Measurements from ENCODE around the gene ADRA2C. TPM values are rescaled to one million over a fixed set of nuclear protein-coding genes. Genes with fewer than 3 reads are reported as not detected.

ADRA2C gene
- total and polyA plus RNA-seq, 12 donors = 1.1 to 34.0 (median 5.3) TPM

DNA sequence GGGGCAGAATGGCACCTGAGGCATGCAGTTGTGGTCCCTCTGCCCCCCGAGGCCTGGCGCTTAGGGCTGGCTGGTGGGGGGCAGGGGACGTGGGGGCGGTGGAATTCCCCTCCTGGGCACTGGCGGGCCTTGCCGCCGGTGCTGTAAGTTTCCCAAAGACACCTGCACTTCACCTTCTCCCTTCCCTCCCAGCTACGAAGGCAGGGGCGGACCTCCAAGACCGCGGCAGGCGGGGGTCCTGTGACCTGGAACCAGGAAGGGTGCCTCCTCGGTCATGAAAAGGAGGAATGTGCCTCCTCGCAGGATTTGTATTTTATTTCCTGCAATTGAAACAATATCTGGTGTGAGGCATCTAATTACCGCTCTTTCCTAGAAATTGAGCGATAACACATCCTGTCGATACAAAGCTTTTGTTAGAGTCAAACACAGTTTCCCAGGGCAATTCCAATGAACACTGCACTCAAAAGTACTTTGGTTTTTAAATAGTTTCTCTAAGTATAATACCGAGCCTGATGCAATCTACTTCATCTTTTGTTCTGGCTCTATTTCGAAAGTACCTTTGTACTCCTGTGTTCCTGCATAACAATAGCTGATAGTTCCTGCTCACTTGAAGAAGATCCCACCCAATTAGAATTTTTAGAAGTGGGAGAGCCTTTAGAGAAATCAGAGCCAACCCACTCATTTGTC is 12.3 kb upstream of the ADRA2C start:
- intact Hi-C loops (cut with DNase I) = no loop called here
- Histone ChIP-seq H3K4me1 (replicated peaks in 1 of 2) (no peaks in the 10 kb centered on the region), H3K27me3 (peaks cover 8% of the 10 kb centered on the region), H3K27ac (no peak overlapping the region), H3K9me3 (replicated peaks in 1 of 3) (no peaks in the 10 kb centered on the region), H3K4me3 (no peak overlapping the region), H3K36me3 (replicated peaks in 1 of 2) (no peaks in the 10 kb centered on the region)
- WGBS, 4 donors = 52 to 58% (median 55%) methylated on average over 12 to 19 of the region's 19 CpGs
- TF ChIP-seq, protein P1, sequence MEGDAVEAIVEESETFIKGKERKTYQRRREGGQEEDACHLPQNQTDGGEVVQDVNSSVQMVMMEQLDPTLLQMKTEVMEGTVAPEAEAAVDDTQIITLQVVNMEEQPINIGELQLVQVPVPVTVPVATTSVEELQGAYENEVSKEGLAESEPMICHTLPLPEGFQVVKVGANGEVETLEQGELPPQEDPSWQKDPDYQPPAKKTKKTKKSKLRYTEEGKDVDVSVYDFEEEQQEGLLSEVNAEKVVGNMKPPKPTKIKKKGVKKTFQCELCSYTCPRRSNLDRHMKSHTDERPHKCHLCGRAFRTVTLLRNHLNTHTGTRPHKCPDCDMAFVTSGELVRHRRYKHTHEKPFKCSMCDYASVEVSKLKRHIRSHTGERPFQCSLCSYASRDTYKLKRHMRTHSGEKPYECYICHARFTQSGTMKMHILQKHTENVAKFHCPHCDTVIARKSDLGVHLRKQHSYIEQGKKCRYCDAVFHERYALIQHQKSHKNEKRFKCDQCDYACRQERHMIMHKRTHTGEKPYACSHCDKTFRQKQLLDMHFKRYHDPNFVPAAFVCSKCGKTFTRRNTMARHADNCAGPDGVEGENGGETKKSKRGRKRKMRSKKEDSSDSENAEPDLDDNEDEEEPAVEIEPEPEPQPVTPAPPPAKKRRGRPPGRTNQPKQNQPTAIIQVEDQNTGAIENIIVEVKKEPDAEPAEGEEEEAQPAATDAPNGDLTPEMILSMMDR (IDR thresholded peaks at IDR 0.05) = no peak
- TF ChIP-seq POLR2A (IDR thresholded peaks at IDR 0.05) = no peak
- no peak for DNase-seq

DNA sequence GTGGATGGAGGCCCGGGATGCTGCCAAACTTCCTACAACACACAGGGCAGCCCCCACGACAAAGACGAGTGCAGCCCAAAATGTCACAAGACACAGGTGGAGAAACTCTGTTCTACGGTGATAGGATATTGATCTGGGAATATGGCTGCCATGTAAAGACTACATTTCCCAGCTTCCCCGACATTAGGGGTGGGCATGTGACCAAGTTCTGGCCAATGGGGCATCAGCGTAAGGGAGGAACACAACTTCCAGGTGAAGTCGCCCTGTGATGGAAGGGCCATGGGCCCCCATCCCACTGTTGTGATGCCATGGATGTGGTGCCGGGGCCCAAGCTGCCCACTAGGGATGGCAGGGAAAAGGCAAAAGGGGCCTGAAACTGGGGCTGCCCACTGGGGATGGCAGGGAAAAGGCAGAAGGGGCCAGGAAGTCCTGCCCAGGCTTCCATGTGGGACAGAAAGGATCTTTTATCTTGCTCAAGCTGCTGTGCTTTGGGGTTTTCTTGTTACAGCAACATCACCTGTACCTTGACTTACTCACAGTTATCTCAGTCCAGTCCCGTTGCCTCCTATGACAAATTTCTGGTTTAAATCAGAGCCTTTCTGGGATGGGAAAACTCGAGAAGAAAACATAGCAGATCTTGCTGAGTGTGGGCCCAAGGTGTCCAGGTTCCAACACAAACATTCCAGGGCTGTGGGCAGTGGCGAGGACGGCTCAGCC is 9.7 kb upstream of the ADRA2C start:
- WGBS, 4 donors = 73 to 83% (median 80%) methylated on average over 11 to 12 of the region's 12 CpGs
- Histone ChIP-seq H3K27me3 (peaks cover 8% of the 10 kb centered on the region), H3K9me3 (replicated peaks in 1 of 3) (no peaks in the 10 kb centered on the region), H3K36me3 (replicated peaks in 1 of 2) (no peaks in the 10 kb centered on the region), H3K4me3 (no peak overlapping the region), H3K27ac (no peak overlapping the region), H3K4me1 (replicated peaks in 1 of 2) (no peaks in the 10 kb centered on the region)
- no peak for DNase-seq
- intact Hi-C loops (cut with DNase I) = no loop called here
- TF ChIP-seq, protein P1 (IDR thresholded peaks at IDR 0.05) = no peak
- TF ChIP-seq POLR2A (IDR thresholded peaks at IDR 0.05) = no peak

DNA sequence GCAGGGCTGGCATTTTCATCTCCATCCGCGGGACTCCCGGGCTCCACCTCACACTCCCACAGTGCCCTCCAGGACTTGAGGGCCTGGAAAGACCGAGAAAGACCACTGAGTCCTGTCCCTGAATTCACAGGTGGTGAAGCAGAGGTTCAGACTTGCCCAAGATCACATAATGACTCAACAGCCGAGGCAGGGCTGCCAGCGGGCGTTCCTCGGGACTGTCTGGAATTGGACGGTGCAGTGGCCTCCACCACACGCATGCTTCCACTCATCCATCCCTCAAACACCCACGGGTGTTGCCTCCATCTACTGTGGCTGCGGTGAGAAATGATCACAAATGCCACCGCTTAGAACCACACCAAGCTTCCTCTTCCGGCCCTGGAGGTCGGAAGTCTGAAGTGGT is 6.9 kb upstream of the ADRA2C start:
- H3K4me3 ChIP-seq = no peak overlapping the region
- DNase-seq = no peak
- TF ChIP-seq POLR2A (IDR thresholded peaks at IDR 0.05) = no peak
- TF ChIP-seq, protein P1 (IDR thresholded peaks at IDR 0.05) = no peak
- 69 to 83% (median 80%) methylated on average over 7 to 15 of the region's 15 CpGs for WGBS, 4 donors
- no peaks in the 10 kb centered on the region for H3K36me3 ChIP-seq (replicated peaks in 1 of 2)
- H3K9me3 ChIP-seq (replicated peaks in 1 of 3) = no peaks in the 10 kb centered on the region
- no peaks in the 10 kb centered on the region for H3K27me3 ChIP-seq
- intact Hi-C loops (cut with DNase I) = no loop called here
- H3K27ac ChIP-seq = no peak overlapping the region
- no peaks in the 10 kb centered on the region for H3K4me1 ChIP-seq (replicated peaks in 1 of 2)

DNA sequence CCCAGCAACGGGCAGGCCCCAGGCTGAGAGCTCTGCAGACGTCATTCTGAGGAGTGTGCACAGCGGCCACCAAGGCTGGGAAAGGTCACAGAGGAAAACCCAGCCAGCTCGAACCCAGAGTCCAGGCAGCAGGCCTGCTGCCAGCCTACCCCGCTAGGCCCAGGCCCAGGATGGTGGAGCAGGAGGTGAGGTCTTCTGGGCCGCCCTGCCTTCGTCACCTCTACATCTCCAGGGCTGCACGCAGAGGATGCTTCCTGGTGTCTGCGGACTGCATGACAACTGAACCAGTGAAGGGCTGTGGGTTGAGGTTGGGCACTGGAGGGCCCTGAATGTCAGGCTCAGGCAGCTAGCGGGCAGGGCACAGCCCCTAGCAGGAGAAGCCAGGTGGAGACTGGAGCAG is 5.8 kb upstream of the ADRA2C start:
- no peak for TF ChIP-seq POLR2A (IDR thresholded peaks at IDR 0.05)
- TF ChIP-seq, protein P1 (IDR thresholded peaks at IDR 0.05) = no peak
- Histone ChIP-seq H3K9me3 (replicated peaks in 1 of 3) (no peaks in the 10 kb centered on the region), H3K4me3 (no peak overlapping the region), H3K27ac (no peak overlapping the region), H3K27me3 (no peaks in the 10 kb centered on the region), H3K4me1 (replicated peaks in 1 of 2) (peaks cover 0 to 3% of the 10 kb centered on the region in 2 donors), H3K36me3 (replicated peaks in 1 of 2) (no peaks in the 10 kb centered on the region)
- no peak for DNase-seq
- intact Hi-C loops (cut with DNase I) = no loop called here
- 64 to 88% (median 81%) methylated on average over 3 to 10 of the region's 10 CpGs; no CpG with 5 or more reads in 1 of the 4 donors for WGBS, 4 donors

Measured in adrenal gland (tissue), 12 donors.